SK-N-SH treated with all-trans-retinoic acid at 6 μM for 48 hours (cell line): ENCODE measurements around the gene EMC9.

ENCODE experiments used
- ATAC-seq: fragments of 200-7000 bp; cut with Tn5 transposase; 3 replicates; pipeline ENCODE4 v1.9.1; 2020; ENCODE audit warnings: mild to moderate bottlenecking, moderate library complexity
- ARNTL ChIP-seq: fragments of 450-650 bp; formaldehyde crosslinking; IDR thresholded peaks from 2 replicates; pipeline ENCODE4 v1.5.0; 2020; ENCODE audit warnings: low read depth, mild to moderate bottlenecking, moderate library complexity, borderline replicate concordance
- BACH2 ChIP-seq: fragments of 250-450 bp; sonication (Bioruptor Pico); IDR thresholded peaks from 2 replicates; pipeline ENCODE4 v1.9.0; 2021; ENCODE audit warnings: mild to moderate bottlenecking, borderline replicate concordance
- CSDC2 ChIP-seq: fragments of 250-450 bp; sonication (Bioruptor Pico); IDR thresholded peaks from 2 replicates; pipeline ENCODE4 v1.5.0; 2020; ENCODE audit warnings: mild to moderate bottlenecking, moderate library complexity
- ESRRG ChIP-seq: fragments of 250-450 bp; sonication (Bioruptor Pico); IDR thresholded peaks from 2 replicates; pipeline ENCODE4 v1.6.1; 2021; ENCODE audit warnings: mild to moderate bottlenecking
- GLIS3 ChIP-seq: fragments of 250-450 bp; sonication (Bioruptor Pico); IDR thresholded peaks from 2 replicates; pipeline ENCODE4 v1.5.0; 2020; ENCODE audit warnings: mild to moderate bottlenecking, moderate library complexity
- ISL1 ChIP-seq: fragments of 250-450 bp; sonication (Bioruptor Pico); IDR thresholded peaks from 2 replicates; pipeline ENCODE4 v2.1.2; 2022; ENCODE audit warnings: mild to moderate bottlenecking, moderate library complexity
- OSR1 ChIP-seq: fragments of 250-450 bp; sonication (Bioruptor Pico); IDR thresholded peaks from 2 replicates; pipeline ENCODE4 v1.8.0; 2022; ENCODE audit warnings: moderate library complexity, mild to moderate bottlenecking, inconsistent platforms
- PPARA ChIP-seq: fragments of 250-450 bp; sonication (Bioruptor Pico); IDR thresholded peaks from 2 replicates; pipeline ENCODE4 v1.5.0; 2020; ENCODE audit warnings: mild to moderate bottlenecking, borderline replicate concordance
- RARB ChIP-seq: fragments of 250-450 bp; sonication (Bioruptor Pico); IDR thresholded peaks from 2 replicates; pipeline ENCODE4 v1.8.0; 2021; ENCODE audit warnings: mild to moderate bottlenecking, moderate library complexity
- SNAI2 ChIP-seq: fragments of 250-450 bp; sonication (Bioruptor Pico); IDR thresholded peaks from 2 replicates; pipeline ENCODE4 v1.5.0; 2020; ENCODE audit warnings: mild to moderate bottlenecking, moderate library complexity
- TCF4 ChIP-seq: fragments of 250-450 bp; sonication (Bioruptor Pico); IDR thresholded peaks from 2 replicates; pipeline ENCODE4 v1.8.0; 2021; ENCODE audit warnings: mild to moderate bottlenecking, moderate library complexity, borderline replicate concordance
- TOX ChIP-seq: fragments of 250-450 bp; sonication (Bioruptor Pico); IDR thresholded peaks from 2 replicates; pipeline ENCODE4 v1.8.0; 2021; ENCODE audit warnings: mild to moderate bottlenecking, moderate library complexity, borderline replicate concordance
- ZC3H10 ChIP-seq: fragments of 250-450 bp; sonication (Bioruptor Pico); IDR thresholded peaks from 2 replicates; pipeline ENCODE4 v1.5.1; 2021; ENCODE audit warnings: mild to moderate bottlenecking, moderate library complexity
- ZFP3 ChIP-seq: fragments of 250-450 bp; sonication (Bioruptor Pico); IDR thresholded peaks from 2 replicates; pipeline ENCODE4 v1.5.0; 2020; ENCODE audit warnings: mild to moderate bottlenecking, moderate library complexity
- ZFP30 ChIP-seq: fragments of 450-650 bp; formaldehyde crosslinking; IDR thresholded peaks from 2 replicates; pipeline ENCODE4 v1.5.0; 2022; ENCODE audit warnings: mild to moderate bottlenecking, moderate library complexity
- ZNF565 ChIP-seq: fragments of 450-650 bp; formaldehyde crosslinking; conservative IDR thresholded peaks from 2 replicates; pipeline ENCODE4 v1.5.0; 2020; ENCODE audit warnings: low read depth, mild to moderate bottlenecking, moderate library complexity
- ZNF70 ChIP-seq: fragments of 450-650 bp; formaldehyde crosslinking; IDR thresholded peaks from 2 replicates; pipeline ENCODE4 v1.5.0; 2020; ENCODE audit warnings: mild to moderate bottlenecking, moderate library complexity
- ZNF8 ChIP-seq: fragments of 450-650 bp; formaldehyde crosslinking; IDR thresholded peaks from 2 replicates; pipeline ENCODE4 v1.5.0; 2020; ENCODE audit warnings: mild to moderate bottlenecking, moderate library complexity
- TF ChIP-seq, protein P1 (sequence below): fragments of 250-450 bp; sonication (Bioruptor Pico); IDR thresholded peaks from 2 replicates; pipeline ENCODE4 v1.8.0; 2021; ENCODE audit warnings: low read depth, mild to moderate bottlenecking, moderate library complexity, borderline replicate concordance
- TF ChIP-seq, protein P2 (sequence below): fragments of 250-450 bp; sonication (Bioruptor Pico); IDR thresholded peaks from 2 replicates; pipeline ENCODE4 v1.5.1; 2020; ENCODE audit warnings: low read depth, mild to moderate bottlenecking, moderate library complexity
- TF ChIP-seq, protein P3 (sequence below): fragments of 250-450 bp; sonication (Bioruptor Pico); IDR thresholded peaks from 2 replicates; pipeline ENCODE4 v1.8.0; 2020; ENCODE audit warnings: mild to moderate bottlenecking, moderate library complexity, borderline replicate concordance
- TF ChIP-seq, protein P4 (sequence below): fragments of 250-450 bp; sonication (Bioruptor Pico); IDR thresholded peaks from 2 replicates; pipeline ENCODE4 v1.5.1; 2021; ENCODE audit warnings: mild to moderate bottlenecking, moderate library complexity

EMC9 gene

DNA sequence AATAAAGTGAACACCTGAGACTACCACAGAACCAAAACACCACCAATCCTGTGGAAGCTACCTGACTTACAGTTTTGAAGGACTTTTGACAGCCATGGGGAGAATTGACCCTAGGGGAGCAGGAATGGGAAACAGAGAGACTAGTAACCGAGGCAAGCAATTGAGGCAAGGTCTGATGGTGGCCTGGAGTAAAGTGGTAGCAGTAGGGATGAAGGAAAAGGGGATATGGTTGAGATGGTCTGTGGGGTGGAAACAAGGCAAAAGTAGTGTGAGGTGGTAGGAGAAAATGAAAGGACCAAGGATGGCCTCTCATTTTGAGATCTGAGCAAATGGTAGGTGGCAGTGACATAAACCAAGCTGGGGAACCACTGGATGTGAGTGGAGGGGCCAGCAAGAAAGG, 15.4 kb upstream of the EMC9 start:
- ATAC-seq = no peak
- TF ChIP-seq CSDC2 (no peak), PPARA (CRISPR knock-in tag) (no peak), ZNF70 (no peak), ZC3H10 (CRISPR knock-in tag) (no peak), BACH2 (CRISPR knock-in tag) (no peak), GLIS3 (no peak), TCF4 (no peak), ZNF565 (CRISPR knock-in tag) (no peak), OSR1 (CRISPR knock-in tag) (no peak), ISL1 (CRISPR knock-in tag) (no peak), RARB (CRISPR knock-in tag) (no peak), SNAI2 (CRISPR knock-in tag) (no peak)
- TF ChIP-seq, protein P1, sequence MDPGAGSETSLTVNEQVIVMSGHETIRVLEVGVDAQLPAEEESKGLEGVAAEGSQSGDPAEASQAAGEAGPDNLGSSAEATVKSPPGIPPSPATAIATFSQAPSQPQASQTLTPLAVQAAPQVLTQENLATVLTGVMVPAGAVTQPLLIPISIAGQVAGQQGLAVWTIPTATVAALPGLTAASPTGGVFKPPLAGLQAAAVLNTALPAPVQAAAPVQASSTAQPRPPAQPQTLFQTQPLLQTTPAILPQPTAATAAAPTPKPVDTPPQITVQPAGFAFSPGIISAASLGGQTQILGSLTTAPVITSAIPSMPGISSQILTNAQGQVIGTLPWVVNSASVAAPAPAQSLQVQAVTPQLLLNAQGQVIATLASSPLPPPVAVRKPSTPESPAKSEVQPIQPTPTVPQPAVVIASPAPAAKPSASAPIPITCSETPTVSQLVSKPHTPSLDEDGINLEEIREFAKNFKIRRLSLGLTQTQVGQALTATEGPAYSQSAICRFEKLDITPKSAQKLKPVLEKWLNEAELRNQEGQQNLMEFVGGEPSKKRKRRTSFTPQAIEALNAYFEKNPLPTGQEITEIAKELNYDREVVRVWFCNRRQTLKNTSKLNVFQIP (CRISPR knock-in tag) = no peak
- TF ChIP-seq, protein P2, sequence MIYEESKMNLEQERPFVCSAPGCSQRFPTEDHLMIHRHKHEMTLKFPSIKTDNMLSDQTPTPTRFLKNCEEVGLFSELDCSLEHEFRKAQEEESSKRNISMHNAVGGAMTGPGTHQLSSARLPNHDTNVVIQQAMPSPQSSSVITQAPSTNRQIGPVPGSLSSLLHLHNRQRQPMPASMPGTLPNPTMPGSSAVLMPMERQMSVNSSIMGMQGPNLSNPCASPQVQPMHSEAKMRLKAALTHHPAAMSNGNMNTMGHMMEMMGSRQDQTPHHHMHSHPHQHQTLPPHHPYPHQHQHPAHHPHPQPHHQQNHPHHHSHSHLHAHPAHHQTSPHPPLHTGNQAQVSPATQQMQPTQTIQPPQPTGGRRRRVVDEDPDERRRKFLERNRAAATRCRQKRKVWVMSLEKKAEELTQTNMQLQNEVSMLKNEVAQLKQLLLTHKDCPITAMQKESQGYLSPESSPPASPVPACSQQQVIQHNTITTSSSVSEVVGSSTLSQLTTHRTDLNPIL = no peak
- TF ChIP-seq, protein P3, sequence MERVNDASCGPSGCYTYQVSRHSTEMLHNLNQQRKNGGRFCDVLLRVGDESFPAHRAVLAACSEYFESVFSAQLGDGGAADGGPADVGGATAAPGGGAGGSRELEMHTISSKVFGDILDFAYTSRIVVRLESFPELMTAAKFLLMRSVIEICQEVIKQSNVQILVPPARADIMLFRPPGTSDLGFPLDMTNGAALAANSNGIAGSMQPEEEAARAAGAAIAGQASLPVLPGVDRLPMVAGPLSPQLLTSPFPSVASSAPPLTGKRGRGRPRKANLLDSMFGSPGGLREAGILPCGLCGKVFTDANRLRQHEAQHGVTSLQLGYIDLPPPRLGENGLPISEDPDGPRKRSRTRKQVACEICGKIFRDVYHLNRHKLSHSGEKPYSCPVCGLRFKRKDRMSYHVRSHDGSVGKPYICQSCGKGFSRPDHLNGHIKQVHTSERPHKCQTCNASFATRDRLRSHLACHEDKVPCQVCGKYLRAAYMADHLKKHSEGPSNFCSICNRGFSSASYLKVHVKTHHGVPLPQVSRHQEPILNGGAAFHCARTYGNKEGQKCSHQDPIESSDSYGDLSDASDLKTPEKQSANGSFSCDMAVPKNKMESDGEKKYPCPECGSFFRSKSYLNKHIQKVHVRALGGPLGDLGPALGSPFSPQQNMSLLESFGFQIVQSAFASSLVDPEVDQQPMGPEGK (CRISPR knock-in tag) = no peak

DNA sequence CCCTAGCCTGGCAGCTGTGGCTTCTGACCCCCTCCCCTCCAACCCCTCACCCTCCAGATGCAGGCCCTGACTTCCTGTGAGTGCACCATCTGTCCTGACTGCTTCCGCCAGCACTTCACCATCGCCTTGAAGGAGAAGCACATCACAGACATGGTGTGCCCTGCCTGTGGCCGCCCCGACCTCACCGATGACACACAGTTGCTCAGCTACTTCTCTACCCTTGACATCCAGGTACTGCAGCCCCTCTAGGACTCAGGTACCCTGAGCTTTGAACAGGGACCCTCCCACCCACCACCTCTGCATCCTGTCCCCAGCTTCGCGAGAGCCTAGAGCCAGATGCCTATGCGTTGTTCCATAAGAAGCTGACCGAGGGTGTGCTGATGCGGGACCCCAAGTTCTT, 13.7 kb upstream of the EMC9 start:
- no peak for ATAC-seq
- TF ChIP-seq, protein P4, sequence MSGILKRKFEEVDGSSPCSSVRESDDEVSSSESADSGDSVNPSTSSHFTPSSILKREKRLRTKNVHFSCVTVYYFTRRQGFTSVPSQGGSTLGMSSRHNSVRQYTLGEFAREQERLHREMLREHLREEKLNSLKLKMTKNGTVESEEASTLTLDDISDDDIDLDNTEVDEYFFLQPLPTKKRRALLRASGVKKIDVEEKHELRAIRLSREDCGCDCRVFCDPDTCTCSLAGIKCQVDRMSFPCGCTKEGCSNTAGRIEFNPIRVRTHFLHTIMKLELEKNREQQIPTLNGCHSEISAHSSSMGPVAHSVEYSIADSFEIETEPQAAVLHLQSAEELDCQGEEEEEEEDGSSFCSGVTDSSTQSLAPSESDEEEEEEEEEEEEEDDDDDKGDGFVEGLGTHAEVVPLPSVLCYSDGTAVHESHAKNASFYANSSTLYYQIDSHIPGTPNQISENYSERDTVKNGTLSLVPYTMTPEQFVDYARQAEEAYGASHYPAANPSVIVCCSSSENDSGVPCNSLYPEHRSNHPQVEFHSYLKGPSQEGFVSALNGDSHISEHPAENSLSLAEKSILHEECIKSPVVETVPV (CRISPR knock-in tag) = no peak
- no peak for TF ChIP-seq TCF4
- no peak for TF ChIP-seq ISL1 (CRISPR knock-in tag)
- no peak for TF ChIP-seq SNAI2 (CRISPR knock-in tag)
- no peak for TF ChIP-seq PPARA (CRISPR knock-in tag)
- TF ChIP-seq, protein P3 (CRISPR knock-in tag) = no peak
- TF ChIP-seq ZNF8 (CRISPR knock-in tag) = no peak
- no peak for TF ChIP-seq ARNTL (CRISPR knock-in tag)
- TF ChIP-seq TOX = no peak
- TF ChIP-seq ZFP30 = no peak
- no peak for TF ChIP-seq ESRRG (CRISPR knock-in tag)
- TF ChIP-seq CSDC2 = no peak
- TF ChIP-seq ZNF70 = no peak
- TF ChIP-seq GLIS3 = no peak
- TF ChIP-seq RARB (CRISPR knock-in tag) = no peak
- TF ChIP-seq ZC3H10 (CRISPR knock-in tag) = no peak
- no peak for TF ChIP-seq ZFP3 (CRISPR knock-in tag)

DNA sequence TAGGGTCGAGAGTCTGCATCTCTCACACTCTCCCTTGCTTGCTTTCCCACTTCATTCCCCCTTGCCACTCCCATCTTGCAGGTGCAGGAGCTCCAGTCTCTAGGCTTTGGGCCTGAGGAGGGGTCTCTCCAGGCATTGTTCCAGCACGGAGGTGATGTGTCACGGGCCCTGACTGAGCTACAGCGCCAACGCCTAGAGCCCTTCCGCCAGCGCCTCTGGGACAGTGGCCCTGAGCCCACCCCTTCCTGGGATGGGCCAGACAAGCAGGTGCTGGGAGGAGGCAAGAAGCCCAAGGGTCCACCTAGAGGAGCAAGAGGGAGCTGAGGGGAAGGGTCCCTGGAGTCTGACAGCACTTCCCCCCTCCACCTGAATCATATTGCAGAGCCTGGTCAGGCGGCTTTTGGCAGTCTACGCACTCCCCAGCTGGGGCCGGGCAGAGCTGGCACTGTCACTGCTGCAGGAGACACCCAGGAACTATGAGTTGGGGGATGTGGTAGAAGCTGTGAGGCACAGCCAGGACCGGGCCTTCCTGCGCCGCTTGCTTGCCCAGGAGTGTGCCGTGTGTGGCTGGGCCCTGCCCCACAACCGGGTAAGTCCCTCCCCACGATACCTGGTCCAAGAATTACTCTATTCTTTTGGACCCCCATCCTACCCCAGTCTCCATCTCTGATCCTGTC, 10.2 kb upstream of the EMC9 start:
- ATAC-seq = no peak

More for the DNA sequence above, 10.2 kb upstream of the EMC9 start:
- no peak for TF ChIP-seq PPARA (CRISPR knock-in tag)
- no peak for TF ChIP-seq ZFP30
- no peak for TF ChIP-seq TCF4
- no peak for TF ChIP-seq ISL1 (CRISPR knock-in tag)
- no peak for TF ChIP-seq ZNF70
- no peak for TF ChIP-seq CSDC2
- TF ChIP-seq, protein P4 (CRISPR knock-in tag) = no peak
- no peak for TF ChIP-seq OSR1 (CRISPR knock-in tag)
- no peak for TF ChIP-seq BACH2 (CRISPR knock-in tag)
- TF ChIP-seq ZNF565 (CRISPR knock-in tag) = no peak
- no peak for TF ChIP-seq SNAI2 (CRISPR knock-in tag)
- TF ChIP-seq, protein P3 (CRISPR knock-in tag) = no peak
